CD14-positive monocyte (primary cell): Measurements from ENCODE around the gene GPR161. TPM values are rescaled to one million over a fixed set of nuclear protein-coding genes. Genes with fewer than 3 reads are reported as not detected.

Experiments used
- DNase-seq, 3 donors: peaks; one replicate each; pipeline ENCODE4 v3.0.0-alpha.2; 2011 to 2022
- H2AFZ ChIP-seq: 2 replicates; pipeline ENCODE4 v1.6.0; 2012; ENCODE audit warnings: mild to moderate bottlenecking, low read depth, low read length, inconsistent platforms; ENCODE audit not compliant: insufficient read depth, poor library complexity, severe bottlenecking
- H3K27ac ChIP-seq, 2 donors: 1 replicate in 1 of 2; 2 replicates in 1 of 2; pipeline ENCODE4 v1.5.1; 2012 to 2013; ENCODE audit warnings: low read length in 2 of 2, control low read depth in 1 of 2, inconsistent platforms in 1 of 2, low read depth in 1 of 2, mild to moderate bottlenecking in 1 of 2
- H3K27me3 ChIP-seq, 2 donors: one replicate each; pipeline versions ENCODE4 v1.6.0 to v1.6.1; 2011 to 2013; ENCODE audit warnings: low read length in 2 of 2; ENCODE audit not compliant: control insufficient read depth in 2 of 2, insufficient read depth in 2 of 2
- H3K36me3 ChIP-seq, 2 donors: replicated peaks in 1 of 2; 1 replicate in 1 of 2; 2 replicates in 1 of 2; pipeline versions ENCODE4 v1.5.1 to v1.6.1; 2012 to 2013; ENCODE audit warnings: low read length in 2 of 2, control low read depth in 1 of 2, inconsistent platforms in 1 of 2, mild to moderate bottlenecking in 1 of 2; ENCODE audit not compliant: insufficient read depth in 2 of 2, control insufficient read depth in 1 of 2
- H3K4me1 ChIP-seq, 2 donors: 1 replicate in 1 of 2; 2 replicates in 1 of 2; pipeline versions ENCODE4 v1.5.1 to v1.6.1; 2012 to 2013; ENCODE audit warnings: low read length in 2 of 2, control low read depth in 1 of 2, inconsistent platforms in 1 of 2, mild to moderate bottlenecking in 1 of 2, moderate library complexity in 1 of 2; ENCODE audit not compliant: insufficient read depth in 2 of 2, control insufficient read depth in 1 of 2
- H3K4me2 ChIP-seq: replicated peaks from 2 replicates; pipeline ENCODE3; 2012; ENCODE audit warnings: low read length, moderate library complexity, mild to moderate bottlenecking; ENCODE audit not compliant: poor library complexity, severe bottlenecking; ENCODE audit errors: extremely low read depth
- H3K4me3 ChIP-seq, 3 experiments: fragments of 200-600 bp in 1 of 3; sonication (generic) in 1 of 3; replicated peaks in 1 of 3; 1 replicate in 2 of 3; 2 replicates in 1 of 3; pipeline ENCODE4 v1.5.1; 2011 to 2013; ENCODE audit warnings: low read length in 3 of 3, mild to moderate bottlenecking in 3 of 3, control low read depth in 2 of 3, low read depth in 2 of 3, inconsistent platforms in 1 of 3, moderate library complexity in 1 of 3
- H3K79me2 ChIP-seq: 2 replicates; pipeline ENCODE4 v1.6.0; 2012; ENCODE audit warnings: mild to moderate bottlenecking, control low read depth, inconsistent platforms, low read length, moderate library complexity; ENCODE audit not compliant: insufficient read depth
- H3K9ac ChIP-seq: 2 replicates; pipeline ENCODE4 v1.6.0; 2017; ENCODE audit warnings: low read length, mild to moderate bottlenecking; ENCODE audit not compliant: insufficient read depth, poor library complexity, severe bottlenecking
- H3K9me3 ChIP-seq, 2 donors: replicated peaks in 1 of 2; 1 replicate in 1 of 2; 2 replicates in 1 of 2; pipeline versions ENCODE4 v1.5.1 to v1.6.1; 2012 to 2013; ENCODE audit warnings: low read length in 2 of 2, control low read depth in 1 of 2; ENCODE audit not compliant: control insufficient read depth in 1 of 2, insufficient read depth in 1 of 2
- H4K20me1 ChIP-seq: 2 replicates; pipeline ENCODE4 v1.6.0; 2012; ENCODE audit warnings: mild to moderate bottlenecking, low read length, control low read depth, moderate library complexity; ENCODE audit not compliant: insufficient read depth
- H3K27ac Mint-ChIP-seq, 7 donors: one replicate each; pipeline ENCODE4 v1.8.0; 2020; ENCODE audit warnings: mild to moderate bottlenecking in 7 of 7, mixed read lengths in 7 of 7, moderate library complexity in 6 of 7, inconsistent platforms in 2 of 7
- H3K27me3 Mint-ChIP-seq, 3 donors: one replicate each; pipeline ENCODE4 v1.8.0; 2021 to 2022; ENCODE audit warnings: low read depth in 3 of 3, mild to moderate bottlenecking in 3 of 3, mixed read lengths in 3 of 3, moderate library complexity in 3 of 3, inconsistent platforms in 1 of 3
- H3K36me3 Mint-ChIP-seq, 2 donors: one replicate each; pipeline ENCODE4 v1.8.0; 2020; ENCODE audit warnings: mixed read lengths in 2 of 2, inconsistent platforms in 1 of 2, mild to moderate bottlenecking in 1 of 2
- H3K4me1 Mint-ChIP-seq: one replicate; pipeline ENCODE4 v1.8.0; 2020; ENCODE audit warnings: mild to moderate bottlenecking, mixed read lengths
- H3K4me3 Mint-ChIP-seq, 2 donors: one replicate each; pipeline ENCODE4 v1.8.0; 2020; ENCODE audit warnings: mild to moderate bottlenecking in 2 of 2, mixed read lengths in 2 of 2, moderate library complexity in 1 of 2
- H3K9me3 Mint-ChIP-seq, 7 donors: one replicate each; pipeline ENCODE4 v1.8.0; 2020 to 2022; ENCODE audit warnings: mixed read lengths in 7 of 7, mild to moderate bottlenecking in 6 of 7, moderate library complexity in 6 of 7, inconsistent platforms in 2 of 7
- WGBS: methylation state at CpG from one replicate; pipeline ENCODE4 v1.1.5; 2013; ENCODE audit warnings: missing lambda C conversion rate; ENCODE audit not compliant: insufficient coverage; 5-methylcytosine and 5-hydroxymethylcytosine counted together
- intact Hi-C, 2 donors: fragments of 100-400 bp; cut with micrococcal nuclease; formaldehyde crosslinking; loops; one replicate each; pipeline versions ENCODE4 v1.15.0 to v1.15.1; 2023
- polyA plus RNA-seq, 3 donors: library from polyadenylated mRNA; depleted of rRNA in 1 of 3; unstranded in 2 of 3; stranded (reverse) in 1 of 3; fragments of 300-500 nt in 2 of 3; fragments of >200 nt in 1 of 3; fragmentation: Illumina TruSeq in 2 of 3; gene quantifications; 1 replicate in 2 of 3; 2 replicates in 1 of 3; pipeline ENCODE4 v1.2.3, GENCODE V29; 2012 to 2021
- TF ChIP-seq, protein P1 (sequence below): fragments of 200-600 bp; IDR thresholded peaks from one replicate; pipeline ENCODE4 v1.8.0; 2022; ENCODE audit warnings: antibody characterized with exemption, mild to moderate bottlenecking

GPR161 gene
- polyA plus RNA-seq, 3 donors, result 0.65 TPM; not detected in 2

DNA sequence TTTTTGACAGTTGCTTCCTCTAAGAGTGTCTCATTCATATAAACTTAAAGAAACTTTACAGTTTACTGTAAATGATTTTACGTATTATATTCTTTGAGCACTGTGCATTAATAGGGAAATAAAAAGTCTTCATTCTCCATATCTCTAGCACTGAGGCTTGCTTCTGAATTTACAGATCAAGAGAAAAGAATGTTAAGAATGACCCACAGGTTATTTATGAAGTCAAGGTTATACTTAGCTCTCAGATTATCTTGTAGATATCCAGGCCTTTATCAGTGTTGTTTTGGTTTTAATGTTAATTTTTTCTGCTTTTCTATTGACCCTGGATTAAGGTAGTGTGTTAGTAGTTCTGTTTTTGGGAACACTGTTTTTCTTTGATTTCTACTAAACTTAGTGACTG, 91.4 kb downstream of the GPR161 start:
- peaks cover 29 to 33% of the 10 kb centered on the region in 2 donors for H3K36me3 Mint-ChIP-seq
- no CpG with 5 or more reads among the region's 1 CpG for WGBS

DNA sequence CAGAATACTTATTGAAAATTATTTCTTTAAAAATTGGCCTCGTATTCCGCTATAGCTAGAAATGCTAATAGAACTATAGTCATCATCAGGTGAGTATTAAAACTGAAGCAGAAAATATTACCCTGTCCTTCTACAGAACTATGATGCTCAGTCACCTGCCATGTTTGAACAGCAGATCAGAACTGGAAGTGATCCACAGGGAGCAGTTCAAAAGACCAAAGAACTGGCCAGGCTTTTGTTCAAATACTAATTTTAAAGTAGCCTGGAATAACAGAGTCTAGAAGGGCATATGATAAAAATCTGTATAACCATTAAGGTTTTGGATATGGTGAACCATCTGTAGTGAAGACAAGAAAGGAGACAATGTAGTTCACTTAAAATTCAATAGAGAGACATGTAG, 94.4 kb downstream of the GPR161 start:
- H3K36me3 ChIP-seq, result peaks cover 19 to 49% of the 10 kb centered on the region in 2 donors
- Mint-ChIP-seq H3K36me3 (peaks cover 26 to 30% of the 10 kb centered on the region in 2 donors), H3K9me3 (no peaks in the 10 kb centered on the region), H3K27me3 (no peaks in the 10 kb centered on the region), H3K4me3 (no peak overlapping the region), H3K27ac (no peak overlapping the region), H3K4me1 (no peaks in the 10 kb centered on the region)
- TF ChIP-seq, protein P1, sequence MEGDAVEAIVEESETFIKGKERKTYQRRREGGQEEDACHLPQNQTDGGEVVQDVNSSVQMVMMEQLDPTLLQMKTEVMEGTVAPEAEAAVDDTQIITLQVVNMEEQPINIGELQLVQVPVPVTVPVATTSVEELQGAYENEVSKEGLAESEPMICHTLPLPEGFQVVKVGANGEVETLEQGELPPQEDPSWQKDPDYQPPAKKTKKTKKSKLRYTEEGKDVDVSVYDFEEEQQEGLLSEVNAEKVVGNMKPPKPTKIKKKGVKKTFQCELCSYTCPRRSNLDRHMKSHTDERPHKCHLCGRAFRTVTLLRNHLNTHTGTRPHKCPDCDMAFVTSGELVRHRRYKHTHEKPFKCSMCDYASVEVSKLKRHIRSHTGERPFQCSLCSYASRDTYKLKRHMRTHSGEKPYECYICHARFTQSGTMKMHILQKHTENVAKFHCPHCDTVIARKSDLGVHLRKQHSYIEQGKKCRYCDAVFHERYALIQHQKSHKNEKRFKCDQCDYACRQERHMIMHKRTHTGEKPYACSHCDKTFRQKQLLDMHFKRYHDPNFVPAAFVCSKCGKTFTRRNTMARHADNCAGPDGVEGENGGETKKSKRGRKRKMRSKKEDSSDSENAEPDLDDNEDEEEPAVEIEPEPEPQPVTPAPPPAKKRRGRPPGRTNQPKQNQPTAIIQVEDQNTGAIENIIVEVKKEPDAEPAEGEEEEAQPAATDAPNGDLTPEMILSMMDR, result no peak
- intact Hi-C loops, result no loop called here
- no peak overlapping the region for H3K9ac ChIP-seq
- H2AFZ ChIP-seq, result no peak overlapping the region
- H3K79me2 ChIP-seq, result no peaks in the 10 kb centered on the region
- no peaks in the 10 kb centered on the region for H4K20me1 ChIP-seq
- H3K4me3 ChIP-seq, result no peak overlapping the region
- H3K27ac ChIP-seq, result no peak overlapping the region
- H3K4me1 ChIP-seq, result no peaks in the 10 kb centered on the region
- no peaks in the 10 kb centered on the region for H3K27me3 ChIP-seq
- DNase-seq, result no peak
- WGBS, result no CpG with 5 or more reads among the region's 2 CpGs
- H3K4me2 ChIP-seq, result no peak overlapping the region
- H3K9me3 ChIP-seq, result no peaks in the 10 kb centered on the region

More for the DNA sequence above, 91.4 kb downstream of the GPR161 start:
- Histone ChIP-seq H3K9ac (no peak overlapping the region), H3K4me2 (no peak overlapping the region), H3K4me3 (no peak overlapping the region), H4K20me1 (no peaks in the 10 kb centered on the region), H3K9me3 (no peaks in the 10 kb centered on the region), H2AFZ (no peak overlapping the region), H3K27ac (no peak overlapping the region), H3K27me3 (no peaks in the 10 kb centered on the region), H3K4me1 (no peaks in the 10 kb centered on the region), H3K36me3 (peaks cover 19 to 63% of the 10 kb centered on the region in 2 donors), H3K79me2 (no peaks in the 10 kb centered on the region)
- Mint-ChIP-seq H3K27me3 (no peaks in the 10 kb centered on the region), H3K4me3 (no peak overlapping the region), H3K9me3 (no peaks in the 10 kb centered on the region), H3K27ac (no peak overlapping the region), H3K4me1 (no peaks in the 10 kb centered on the region)
- no peak for DNase-seq
- TF ChIP-seq, protein P1, result no peak
- intact Hi-C loops, result no loop called here
